SU-DHL-6 (cell line): ENCODE data around the gene USP12.

ENCODE experiments used
- EZH2phosphoT487 ChIP-seq: fragments of 200-600 bp; sonication (generic), shearing (Covaris generic); conservative IDR thresholded peaks from 2 replicates; pipeline ENCODE4 v1.6.1; 2018; ENCODE audit warnings: mild to moderate bottlenecking, antibody characterized with exemption, low read length, moderate library complexity, mixed read lengths
- TF ChIP-seq, protein P1 (sequence below): fragments of 200-600 bp; sonication (generic); IDR thresholded peaks from one replicate; pipeline ENCODE4 v1.5.1; 2017; ENCODE audit warnings: antibody characterized with exemption, mild to moderate bottlenecking, low read length, moderate library complexity; ENCODE audit not compliant: insufficient read depth, poor library complexity, severe bottlenecking

DNA sequence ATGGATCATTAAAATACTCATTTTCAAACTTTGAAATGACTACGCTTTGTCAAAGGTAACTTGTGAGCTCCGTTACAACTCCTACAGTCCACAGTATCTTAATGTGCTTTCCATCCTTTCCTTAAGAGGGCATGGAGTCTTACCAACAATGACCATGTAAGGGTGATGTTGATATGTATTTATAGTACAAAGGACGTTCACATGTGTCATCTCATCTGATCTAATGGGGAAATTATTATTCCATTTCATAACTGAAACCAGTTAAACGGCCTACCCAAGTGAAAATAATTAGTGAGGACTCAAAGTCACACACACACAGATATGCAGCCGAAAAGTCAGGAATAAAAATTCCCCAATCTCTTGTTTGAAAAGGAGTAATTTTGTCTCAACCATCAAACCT, 9.6 kb downstream of the USP12 start:
- TF ChIP-seq, protein P1, sequence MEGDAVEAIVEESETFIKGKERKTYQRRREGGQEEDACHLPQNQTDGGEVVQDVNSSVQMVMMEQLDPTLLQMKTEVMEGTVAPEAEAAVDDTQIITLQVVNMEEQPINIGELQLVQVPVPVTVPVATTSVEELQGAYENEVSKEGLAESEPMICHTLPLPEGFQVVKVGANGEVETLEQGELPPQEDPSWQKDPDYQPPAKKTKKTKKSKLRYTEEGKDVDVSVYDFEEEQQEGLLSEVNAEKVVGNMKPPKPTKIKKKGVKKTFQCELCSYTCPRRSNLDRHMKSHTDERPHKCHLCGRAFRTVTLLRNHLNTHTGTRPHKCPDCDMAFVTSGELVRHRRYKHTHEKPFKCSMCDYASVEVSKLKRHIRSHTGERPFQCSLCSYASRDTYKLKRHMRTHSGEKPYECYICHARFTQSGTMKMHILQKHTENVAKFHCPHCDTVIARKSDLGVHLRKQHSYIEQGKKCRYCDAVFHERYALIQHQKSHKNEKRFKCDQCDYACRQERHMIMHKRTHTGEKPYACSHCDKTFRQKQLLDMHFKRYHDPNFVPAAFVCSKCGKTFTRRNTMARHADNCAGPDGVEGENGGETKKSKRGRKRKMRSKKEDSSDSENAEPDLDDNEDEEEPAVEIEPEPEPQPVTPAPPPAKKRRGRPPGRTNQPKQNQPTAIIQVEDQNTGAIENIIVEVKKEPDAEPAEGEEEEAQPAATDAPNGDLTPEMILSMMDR, result no peak
- TF ChIP-seq EZH2phosphoT487, result no peak
